HEK293 (cell line): Measurements from ENCODE around the gene SLC35F2.

Source experiments
- CTCF ChIA-PET: fragments of 350-600 bp; formaldehyde crosslinking; extraction: SDS; loops from one replicate; lab custom pipeline; 2021; ENCODE audit warnings: antibody characterized with exemption; lab: Yijun Ruan, JAX
- POLR2A ChIA-PET: fragments of 300-600 bp; formaldehyde crosslinking; extraction: SDS; loops from one replicate; lab custom pipeline; 2020; ENCODE audit warnings: antibody characterized with exemption, inconsistent platforms; lab: Yijun Ruan, JAX
- H3K27ac ChIP-seq: fragments of 200-500 bp; sonication (Bioruptor generic); 2 replicates; pipeline ENCODE4 v1.5.1; 2014; ENCODE audit warnings: low read depth, low read length, control low read depth, inconsistent platforms; ENCODE audit errors: extremely low read depth
- H3K36me3 ChIP-seq, 2 experiments: fragments of 200-500 bp in 1 of 2; sonication (Bioruptor generic) in 1 of 2; 1 replicate in 1 of 2; 2 replicates in 1 of 2; pipeline ENCODE4 v1.5.1; 2014 to 2017; ENCODE audit warnings: inconsistent platforms in 2 of 2, low read length in 2 of 2; ENCODE audit not compliant: control insufficient read depth in 2 of 2, insufficient read depth in 1 of 2
- H3K4me1 ChIP-seq: fragments of 200-500 bp; sonication (Bioruptor generic); 2 replicates; pipeline ENCODE4 v1.5.1; 2014; ENCODE audit warnings: mild to moderate bottlenecking, low read length, inconsistent platforms; ENCODE audit not compliant: control insufficient read depth, insufficient read depth
- H3K4me3 ChIP-seq: 2 replicates; pipeline ENCODE4 v1.5.1; 2011; ENCODE audit warnings: low read depth, mild to moderate bottlenecking, control low read depth, low read length, moderate library complexity
- H3K9me3 ChIP-seq: fragments of 200-500 bp; sonication (Bioruptor generic); 2 replicates; pipeline ENCODE4 v1.5.1; 2014; ENCODE audit warnings: low read depth, low read length, inconsistent platforms; ENCODE audit not compliant: control insufficient read depth, insufficient read depth
- GLI2 ChIP-seq: fragments of 450-650 bp; formaldehyde crosslinking; IDR thresholded peaks from 2 replicates; pipeline ENCODE4; 2017; ENCODE audit warnings: missing biosample characterization, missing genetic modification characterization, low read depth, borderline replicate concordance
- HOXC10 ChIP-seq: sonication (generic); formaldehyde crosslinking; IDR thresholded peaks from 2 replicates; pipeline ENCODE4 v1.8.1; 2023; ENCODE audit warnings: mild to moderate bottlenecking, missing genetic modification reagents
- KLF9 ChIP-seq: fragments of 450-650 bp; formaldehyde crosslinking; IDR thresholded peaks from 2 replicates; pipeline ENCODE4 v1.5.1; 2016; ENCODE audit warnings: missing biosample characterization, missing genetic modification characterization, low read depth
- MYNN ChIP-seq: fragments of 450-650 bp; formaldehyde crosslinking; IDR thresholded peaks from 2 replicates; pipeline ENCODE4 v1.5.1; 2016; ENCODE audit warnings: missing biosample characterization, missing genetic modification characterization, borderline replicate concordance
- OSR2 ChIP-seq: fragments of 450-650 bp; formaldehyde crosslinking; IDR thresholded peaks from 2 replicates; pipeline ENCODE4 v1.5.1; 2016; ENCODE audit warnings: missing biosample characterization, missing genetic modification characterization
- PRDM4 ChIP-seq: fragments of 450-650 bp; formaldehyde crosslinking; IDR thresholded peaks from 2 replicates; pipeline ENCODE4 v1.5.1; 2017; ENCODE audit warnings: missing biosample characterization, missing genetic modification characterization
- PRDM6 ChIP-seq: fragments of 450-650 bp; formaldehyde crosslinking; IDR thresholded peaks from 2 replicates; pipeline ENCODE4 v1.5.1; 2017; ENCODE audit warnings: missing biosample characterization, missing genetic modification characterization
- SCRT2 ChIP-seq: fragments of 450-650 bp; formaldehyde crosslinking; IDR thresholded peaks from 2 replicates; pipeline ENCODE4 v1.5.1; 2016; ENCODE audit warnings: missing biosample characterization, missing genetic modification characterization
- SETDB1 ChIP-seq: IDR thresholded peaks from one replicate; pipeline ENCODE4 v1.6.1; 2017; ENCODE audit warnings: mild to moderate bottlenecking, low read length, moderate library complexity, mixed read lengths; ENCODE audit not compliant: insufficient read length
- TCF7L2 ChIP-seq: IDR thresholded peaks from 2 replicates; pipeline ENCODE4 v1.6.1; 2011; ENCODE audit warnings: low read depth, mild to moderate bottlenecking, inconsistent platforms, low read length, moderate library complexity, borderline replicate concordance
- TRIM28 ChIP-seq: IDR thresholded peaks from 2 replicates; pipeline ENCODE4 v1.6.1; 2011; ENCODE audit warnings: low read length, control low read depth, borderline replicate concordance
- ZBTB44 ChIP-seq: fragments of 450-650 bp; IDR thresholded peaks from 2 replicates; pipeline ENCODE4 v1.5.1; 2018; ENCODE audit warnings: missing biosample characterization, mild to moderate bottlenecking, missing genetic modification characterization
- ZFHX2 ChIP-seq: fragments of 450-650 bp; formaldehyde crosslinking; conservative IDR thresholded peaks from 2 replicates; pipeline ENCODE4 v1.5.1; 2016; ENCODE audit warnings: missing biosample characterization, missing genetic modification characterization
- ZNF138 ChIP-seq: fragments of 450-650 bp; formaldehyde crosslinking; IDR thresholded peaks from 2 replicates; pipeline ENCODE4 v1.5.1; 2016; ENCODE audit warnings: missing biosample characterization, missing genetic modification characterization, borderline replicate concordance
- ZNF26 ChIP-seq: fragments of 450-650 bp; formaldehyde crosslinking; IDR thresholded peaks from 2 replicates; pipeline ENCODE4 v1.5.1; 2016; ENCODE audit warnings: missing biosample characterization, missing genetic modification characterization
- ZNF362 ChIP-seq: fragments of 450-650 bp; formaldehyde crosslinking; IDR thresholded peaks from 2 replicates; pipeline ENCODE4 v1.5.1; 2016; ENCODE audit warnings: missing biosample characterization, missing genetic modification characterization
- ZNF707 ChIP-seq: fragments of 450-650 bp; formaldehyde crosslinking; IDR thresholded peaks from 2 replicates; pipeline ENCODE4 v1.5.1; 2016; ENCODE audit warnings: missing biosample characterization, missing genetic modification characterization
- ZNF768 ChIP-seq: fragments of 450-650 bp; formaldehyde crosslinking; IDR thresholded peaks from 2 replicates; pipeline ENCODE4 v1.5.1; 2018; ENCODE audit warnings: missing biosample characterization, mild to moderate bottlenecking, missing genetic modification characterization

Gene SLC35F2

GRCh38 chr11:107840129-107840484 lies 18.5 kb downstream of the SLC35F2 start:
- TF ChIP-seq SETDB1 (no peak), ZNF768 (tag by site-specific recombination) (no peak), TRIM28 (no peak), ZFHX2 (peak; percentile 20; the same call in 1 of the 2 replicates)
- POLR2A ChIA-PET: interaction anchor here (0.8 to 1.0 kb wide), 2 partner anchors 10 to 22 kb away, joined by 3 read pairs; no protein-coding TSS in a partner anchor
- no peak overlapping the region for H3K4me3 ChIP-seq

GRCh38 chr11:107836851-107837250 lies 21.7 kb downstream of the SLC35F2 start:
- TF ChIP-seq ZBTB44 (tag by site-specific recombination) (no peak), ZNF362 (tag by site-specific recombination) (no peak), ZNF138 (tag by site-specific recombination) (no peak), ZNF26 (tag by site-specific recombination) (no peak), TCF7L2 (no peak), MYNN (tag by site-specific recombination) (0 out of 2 replicates have a peak, but pooled peaks have one; percentile 18), KLF9 (tag by site-specific recombination) (no peak), OSR2 (no peak), ZNF707 (tag by site-specific recombination) (no peak), PRDM4 (no peak), HOXC10 (CRISPR knock-in tag) (no peak), PRDM6 (tag by site-specific recombination) (peak; percentile 47), SCRT2 (no peak), GLI2 (tag by site-specific recombination) (no peak)
- Histone ChIP-seq H3K4me3 (no peak overlapping the region), H3K9me3 (no peaks in the 10 kb centered on the region), H3K27ac (no peak overlapping the region), H3K4me1 (peaks cover 5% of the 10 kb centered on the region; the same call in 1 of the 2 replicates), H3K36me3 (no peaks in the 10 kb centered on the region)
- POLR2A ChIA-PET: no interaction called here
- CTCF ChIA-PET: no interaction called here

More at GRCh38 chr11:107840129-107840484, 18.5 kb downstream of the SLC35F2 start:
- peaks cover 5% of the 10 kb centered on the region; the same call in 1 of the 2 replicates for H3K4me1 ChIP-seq
- CTCF ChIA-PET: interaction anchor here (1.1 kb wide), 1 partner anchor 42 kb away, joined by 3 read pairs; no protein-coding TSS in a partner anchor
- H3K9me3 ChIP-seq: no peaks in the 10 kb centered on the region
- H3K27ac ChIP-seq: peak overlapping the region; percentile 43; the same call in 1 of the 2 replicates
- no peaks in the 10 kb centered on the region for H3K36me3 ChIP-seq
